Vagina (tissue), 2 donors: ENCODE results near the gene TUT7. TPM values are rescaled to one million over a fixed set of nuclear protein-coding genes. Genes with fewer than 3 reads are reported as not detected.
"Not testable (repeated sequence)": the region's sequence is repeated elsewhere in the genome, so short reads cannot be mapped to it uniquely, and the experiment has no call there.

ENCODE experiments used
- DNase-seq, 2 donors: peaks; one replicate each; pipeline ENCODE4 v3.0.0-alpha.2; 2017; ENCODE audit errors: extremely low spot score in 2 of 2
- H3K27ac ChIP-seq: fragments of 200-600 bp; sonication (generic); one replicate; pipeline ENCODE4 v1.5.1; 2019
- H3K27me3 ChIP-seq: fragments of 200-600 bp; sonication (generic); one replicate; pipeline ENCODE4 v1.5.1; 2019
- H3K36me3 ChIP-seq, 2 donors: fragments of 200-600 bp; sonication (generic); one replicate each; pipeline ENCODE4 v1.5.1; 2017 to 2019
- H3K4me1 ChIP-seq: fragments of 200-600 bp; sonication (generic); one replicate; pipeline ENCODE4 v1.5.1; 2019
- H3K4me3 ChIP-seq, 2 donors: fragments of 200-600 bp; sonication (generic); 1 replicate in 1 of 2; 2 replicates in 1 of 2; pipeline ENCODE4 v1.5.1; 2016 to 2019
- H3K9me3 ChIP-seq: fragments of 200-600 bp; sonication (generic); one replicate; pipeline ENCODE4 v1.5.1; 2019
- POLR2A ChIP-seq, 2 donors: fragments of 450-650 bp; IDR thresholded peaks; one replicate each; pipeline ENCODE4 v1.6.1; 2017; ENCODE audit warnings: antibody characterized with exemption in 2 of 2, mild to moderate bottlenecking in 2 of 2, moderate library complexity in 2 of 2
- POLR2AphosphoS5 ChIP-seq, 2 donors: sonication (generic); formaldehyde crosslinking; IDR thresholded peaks; one replicate each; pipeline ENCODE4 v1.9.0; 2017; ENCODE audit warnings: antibody characterized with exemption in 2 of 2, mild to moderate bottlenecking in 2 of 2, low read depth in 1 of 2; ENCODE audit not compliant: insufficient read depth in 1 of 2
- intact Hi-C: fragments of 100-400 bp; cut with DNase I; formaldehyde crosslinking; loops from one replicate; pipeline ENCODE4 v1.15.1; 2023
- total RNA-seq: library from RNA; depleted of rRNA; stranded (reverse); fragments of >200 nt; gene quantifications from one replicate; pipeline ENCODE4 v1.2.3, GENCODE V29; 2016
- TF ChIP-seq, protein P1 (sequence below), 3 experiments: fragments of 450-650 bp in 2 of 3; fragments of 200-600 bp in 1 of 3; sonication (generic) in 1 of 3; IDR thresholded peaks; one replicate each; pipeline ENCODE4 v1.5.1; 2017 to 2019; ENCODE audit warnings: antibody characterized with exemption in 3 of 3, mild to moderate bottlenecking in 2 of 3, moderate library complexity in 2 of 3

TUT7 gene
- total RNA-seq, 1 donor from 2014 or later = 72.4 TPM

DNA sequence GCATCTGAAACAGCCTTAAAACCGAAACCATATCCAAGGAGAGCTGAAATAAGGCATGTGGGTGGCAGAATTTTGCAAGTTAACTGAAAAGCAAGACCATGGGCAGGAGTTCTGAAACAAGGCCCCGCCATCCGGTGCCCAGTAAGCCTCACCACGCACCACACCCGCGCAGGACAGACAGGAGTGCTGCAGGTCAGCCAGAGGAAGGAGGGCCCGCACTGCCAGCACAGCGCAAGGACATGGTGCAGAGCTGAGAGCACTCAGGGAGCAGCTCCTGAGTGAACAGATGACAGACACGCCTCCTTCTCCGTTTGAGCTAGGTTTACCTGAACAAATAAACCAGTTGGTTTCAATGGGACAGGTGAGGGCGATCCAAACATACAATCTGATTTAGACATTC lies 55.3 kb downstream of the TUT7 start:
- Histone ChIP-seq H3K9me3 (no peaks in the 10 kb centered on the region), H3K27ac (no peak overlapping the region), H3K4me1 (no peaks in the 10 kb centered on the region), H3K27me3 (no peaks in the 10 kb centered on the region), H3K36me3 (peaks cover 0 to 72% of the 10 kb centered on the region in 2 donors), H3K4me3 (no peak overlapping the region)
- no peak for DNase-seq
- no peak for TF ChIP-seq POLR2AphosphoS5 (IDR thresholded peaks at IDR 0.05; ENCODE audit: insufficient read depth in 1 of 2, low read depth in 1 of 2)
- TF ChIP-seq, protein P1, sequence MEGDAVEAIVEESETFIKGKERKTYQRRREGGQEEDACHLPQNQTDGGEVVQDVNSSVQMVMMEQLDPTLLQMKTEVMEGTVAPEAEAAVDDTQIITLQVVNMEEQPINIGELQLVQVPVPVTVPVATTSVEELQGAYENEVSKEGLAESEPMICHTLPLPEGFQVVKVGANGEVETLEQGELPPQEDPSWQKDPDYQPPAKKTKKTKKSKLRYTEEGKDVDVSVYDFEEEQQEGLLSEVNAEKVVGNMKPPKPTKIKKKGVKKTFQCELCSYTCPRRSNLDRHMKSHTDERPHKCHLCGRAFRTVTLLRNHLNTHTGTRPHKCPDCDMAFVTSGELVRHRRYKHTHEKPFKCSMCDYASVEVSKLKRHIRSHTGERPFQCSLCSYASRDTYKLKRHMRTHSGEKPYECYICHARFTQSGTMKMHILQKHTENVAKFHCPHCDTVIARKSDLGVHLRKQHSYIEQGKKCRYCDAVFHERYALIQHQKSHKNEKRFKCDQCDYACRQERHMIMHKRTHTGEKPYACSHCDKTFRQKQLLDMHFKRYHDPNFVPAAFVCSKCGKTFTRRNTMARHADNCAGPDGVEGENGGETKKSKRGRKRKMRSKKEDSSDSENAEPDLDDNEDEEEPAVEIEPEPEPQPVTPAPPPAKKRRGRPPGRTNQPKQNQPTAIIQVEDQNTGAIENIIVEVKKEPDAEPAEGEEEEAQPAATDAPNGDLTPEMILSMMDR (IDR thresholded peaks at IDR 0.05) = no peak
- no peak for TF ChIP-seq POLR2A (IDR thresholded peaks at IDR 0.05)
- intact Hi-C loops = no loop called here

DNA sequence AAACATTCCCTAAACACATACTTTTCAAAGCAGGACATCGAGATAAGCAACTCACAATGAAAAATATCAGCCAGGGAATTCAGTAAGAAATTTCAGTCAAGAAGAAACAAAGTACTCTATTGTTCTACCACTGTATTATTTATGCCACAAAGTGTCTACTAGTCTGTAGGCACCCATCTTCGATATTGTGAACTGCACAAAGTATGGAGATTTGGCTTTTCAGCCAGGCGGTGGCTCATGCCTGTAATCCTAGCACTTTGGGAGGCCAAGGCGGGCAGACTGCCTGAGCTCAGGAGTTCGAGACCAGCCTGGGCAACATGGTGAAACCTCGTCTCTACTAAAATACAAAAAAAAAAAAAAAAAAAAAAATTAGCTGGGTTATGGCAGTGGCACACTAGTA lies 63.9 kb downstream of the TUT7 start:
- intact Hi-C loops, H3K4me3 ChIP-seq, H3K4me1 ChIP-seq, DNase-seq, H3K9me3 ChIP-seq, H3K36me3 ChIP-seq, H3K27ac ChIP-seq, H3K27me3 ChIP-seq: not testable (repeated sequence)

DNA sequence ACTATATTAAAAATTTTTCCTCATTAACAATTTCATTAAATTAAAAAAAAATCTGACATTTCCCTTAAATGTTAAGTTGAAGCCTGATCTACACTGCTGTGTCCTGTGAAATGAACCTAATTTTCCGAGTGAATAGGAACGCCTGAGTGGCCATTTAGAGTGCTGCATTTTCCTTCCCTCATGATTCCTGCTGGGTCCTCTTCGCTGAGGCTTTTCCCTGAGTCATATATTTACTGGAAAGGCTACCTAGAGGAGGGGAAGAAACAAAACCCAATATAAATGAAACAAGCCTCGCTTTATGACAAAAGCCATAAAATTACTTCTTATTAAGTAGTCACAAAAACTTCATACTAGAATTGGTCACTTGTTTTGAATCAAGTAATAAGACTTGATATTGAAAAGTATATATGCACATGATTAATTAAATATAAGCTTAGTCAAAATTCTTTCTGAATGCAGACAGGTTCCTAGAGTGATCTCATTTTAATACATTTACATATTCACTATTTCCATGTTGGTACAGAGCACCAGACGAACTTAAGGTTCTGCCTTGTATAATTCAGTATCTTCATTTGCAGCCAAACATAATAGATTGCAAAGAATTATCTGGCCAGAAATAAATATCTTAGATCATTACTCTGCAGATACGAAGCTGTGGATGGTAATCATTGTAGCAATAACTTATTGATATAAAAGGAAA lies 65.6 kb downstream of the TUT7 start:
- no peaks in the 10 kb centered on the region for H3K36me3 ChIP-seq
- no peak overlapping the region for H3K4me3 ChIP-seq
- no peaks in the 10 kb centered on the region for H3K9me3 ChIP-seq
- TF ChIP-seq POLR2A (IDR thresholded peaks at IDR 0.05) = no peak
- TF ChIP-seq, protein P1 (IDR thresholded peaks at IDR 0.05) = no peak
- no peak overlapping the region for H3K27ac ChIP-seq
- no peaks in the 10 kb centered on the region for H3K27me3 ChIP-seq
- intact Hi-C loops = no loop called here
- no peak for DNase-seq
- H3K4me1 ChIP-seq = no peaks in the 10 kb centered on the region

DNA sequence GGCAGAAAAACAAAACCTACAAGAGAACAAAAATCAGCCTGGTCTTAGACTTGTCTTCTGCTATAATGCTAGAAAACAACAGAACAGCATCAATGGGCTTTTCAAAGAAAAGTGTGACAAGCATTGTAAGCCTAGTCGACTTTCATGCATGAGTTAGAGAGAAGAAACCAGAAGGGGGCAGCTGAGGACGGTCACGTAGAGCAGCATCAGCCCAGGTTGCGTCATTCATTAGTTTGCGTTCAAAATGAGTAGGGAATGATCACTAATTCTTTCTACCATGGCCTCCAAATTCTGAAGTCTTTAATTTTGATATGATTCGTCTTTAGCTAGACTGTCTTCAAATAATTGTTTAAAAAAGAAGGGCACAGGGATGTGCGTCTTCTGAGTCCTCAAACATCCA lies 67.2 kb downstream of the TUT7 start:
- Histone ChIP-seq H3K4me3 (no peak overlapping the region), H3K4me1 (peaks cover 6% of the 10 kb centered on the region), H3K36me3 (no peaks in the 10 kb centered on the region), H3K27me3 (no peaks in the 10 kb centered on the region), H3K27ac (no peak overlapping the region), H3K9me3 (no peaks in the 10 kb centered on the region)
- intact Hi-C loops = no loop called here
- no peak for DNase-seq
- TF ChIP-seq, protein P1 (IDR thresholded peaks at IDR 0.05) = no peak
- no peak for TF ChIP-seq POLR2AphosphoS5 (IDR thresholded peaks at IDR 0.05; ENCODE audit: insufficient read depth in 1 of 2, low read depth in 1 of 2)
- TF ChIP-seq POLR2A (IDR thresholded peaks at IDR 0.05) = no peak

DNA sequence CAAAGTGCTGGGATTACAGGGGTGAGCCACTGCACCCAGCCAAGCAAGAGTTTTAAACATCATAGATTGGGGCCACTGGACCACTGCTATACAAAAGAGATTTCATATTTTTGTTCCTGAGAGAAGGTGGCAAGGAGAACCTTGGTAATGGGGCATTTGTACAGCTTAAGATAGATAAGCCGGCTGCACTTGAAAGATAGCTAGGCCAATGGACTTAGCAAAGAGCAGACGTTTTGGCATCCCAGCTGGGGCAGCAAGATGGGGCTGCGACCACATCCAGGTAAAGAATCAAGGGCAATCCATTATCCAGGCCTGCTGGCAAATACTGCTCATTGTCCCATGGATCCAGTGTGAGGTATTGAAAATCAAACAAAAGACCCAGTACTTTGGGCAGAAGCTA lies 67.9 kb downstream of the TUT7 start:
- Histone ChIP-seq H3K9me3 (no peaks in the 10 kb centered on the region), H3K4me1 (peaks cover 6% of the 10 kb centered on the region), H3K4me3 (no peak overlapping the region), H3K27me3 (no peaks in the 10 kb centered on the region), H3K36me3 (no peaks in the 10 kb centered on the region), H3K27ac (no peak overlapping the region)
- intact Hi-C loops = no loop called here
- no peak for TF ChIP-seq POLR2A (IDR thresholded peaks at IDR 0.05)
- TF ChIP-seq, protein P1 (IDR thresholded peaks at IDR 0.05) = no peak
- TF ChIP-seq POLR2AphosphoS5 (IDR thresholded peaks at IDR 0.05; ENCODE audit: insufficient read depth in 1 of 2, low read depth in 1 of 2) = no peak
- DNase-seq = no peak
